B cell (primary cell): ENCODE results near the gene DUSP1. TPM values are rescaled to one million over a fixed set of nuclear protein-coding genes. Genes with fewer than 3 reads are reported as not detected.

Source experiments
- ATAC-seq: fragments of 200-7000 bp; cut with Tn5 transposase; one replicate; pipeline ENCODE4 v1.10.0; 2021; ENCODE audit warnings: low read depth, mild to moderate bottlenecking, moderate number of reproducible peaks, moderate library complexity
- CTCF ChIA-PET: fragments of 350-600 bp; sonication (Branson Sonifier 250); formaldehyde crosslinking; loops from one replicate; lab custom pipeline; 2021; ENCODE audit warnings: antibody characterized with exemption, inconsistent platforms; lab: Charles Lee
- POLR2A ChIA-PET: fragments of 350-600 bp; sonication (Branson Sonifier 250); formaldehyde crosslinking; loops from one replicate; lab custom pipeline; 2021; ENCODE audit warnings: antibody characterized with exemption; lab: Charles Lee
- DNase-seq: peaks from one replicate; pipeline ENCODE4 v3.0.0; 2013
- H2AFZ ChIP-seq: 2 replicates; pipeline ENCODE4 v1.6.1; 2012; ENCODE audit warnings: mild to moderate bottlenecking, low read depth, low read length; ENCODE audit not compliant: insufficient read depth, poor library complexity, severe bottlenecking
- H3K27ac ChIP-seq, 2 donors: 1 replicate in 1 of 2; 2 replicates in 1 of 2; pipeline ENCODE4 v1.5.1; 2012 to 2013; ENCODE audit warnings: low read length in 2 of 2, mild to moderate bottlenecking in 2 of 2, moderate library complexity in 1 of 2
- H3K27me3 ChIP-seq, 4 experiments: fragments of 200-600 bp in 1 of 4; sonication (generic) in 1 of 4; replicated peaks in 1 of 4; 1 replicate in 2 of 4; 2 replicates in 2 of 4; pipeline versions ENCODE4 v1.6.1 to v1.7.0; 2013 to 2016; ENCODE audit warnings: low read length in 3 of 4, mild to moderate bottlenecking in 2 of 4, mixed read lengths in 1 of 4, moderate library complexity in 1 of 4; ENCODE audit not compliant: insufficient read depth in 4 of 4, control insufficient read depth in 3 of 4; ENCODE audit errors: control extremely low read depth in 1 of 4
- H3K36me3 ChIP-seq, 2 experiments: replicated peaks in 1 of 2; 1 replicate in 1 of 2; 2 replicates in 1 of 2; pipeline versions ENCODE4 v1.6.1 to v1.7.1; 2013; ENCODE audit warnings: low read length in 1 of 2; ENCODE audit not compliant: insufficient read depth in 2 of 2, control insufficient read depth in 1 of 2; ENCODE audit errors: control extremely low read depth in 1 of 2, extremely low read depth in 1 of 2
- H3K4me1 ChIP-seq, 2 donors: fragments of 200-600 bp in 1 of 2; sonication (generic) in 1 of 2; 1 replicate in 1 of 2; 2 replicates in 1 of 2; pipeline versions ENCODE4 v1.5.1 to v1.6.1; 2013 to 2017; ENCODE audit warnings: low read length in 2 of 2; ENCODE audit not compliant: control insufficient read depth in 2 of 2, insufficient read depth in 2 of 2
- H3K4me2 ChIP-seq: replicated peaks from 2 replicates; pipeline ENCODE3; 2012; ENCODE audit warnings: mild to moderate bottlenecking, low read depth, low read length; ENCODE audit not compliant: poor library complexity, severe bottlenecking
- H3K4me3 ChIP-seq, 5 experiments: fragments of 200-600 bp in 1 of 5; sonication (generic) in 1 of 5; 1 replicate in 3 of 5; 2 replicates in 2 of 5; pipeline versions ENCODE4 v1.5.1 to v1.7.0; 2011 to 2016; ENCODE audit warnings: low read length in 4 of 5, mild to moderate bottlenecking in 4 of 5, low read depth in 2 of 5, control low read depth in 1 of 5, moderate library complexity in 1 of 5; ENCODE audit not compliant: insufficient read depth in 1 of 5; ENCODE audit errors: control extremely low read depth in 1 of 5, extremely low read depth in 1 of 5
- H3K79me2 ChIP-seq: fragments of 200-600 bp; sonication (generic); one replicate; pipeline ENCODE4 v1.6.0; 2016; ENCODE audit warnings: low read length; ENCODE audit not compliant: control insufficient read depth, insufficient read depth
- H3K9ac ChIP-seq: fragments of 200-600 bp; sonication (generic); 2 replicates; pipeline ENCODE4 v1.6.1; 2017; ENCODE audit warnings: mild to moderate bottlenecking, low read length, moderate library complexity
- H3K9me3 ChIP-seq, 3 donors: one replicate each; pipeline versions ENCODE4 v1.6.1 to v1.7.1; 2013; ENCODE audit warnings: low read length in 2 of 3; ENCODE audit not compliant: control insufficient read depth in 2 of 3, insufficient read depth in 1 of 3; ENCODE audit errors: control extremely low read depth in 1 of 3
- H4K20me1 ChIP-seq: 2 replicates; pipeline ENCODE4 v1.6.0; 2012; ENCODE audit warnings: mild to moderate bottlenecking, low read length; ENCODE audit not compliant: insufficient read depth, control insufficient read depth, poor library complexity, severe bottlenecking
- H3K27ac Mint-ChIP-seq: one replicate; pipeline ENCODE4 v1.8.0; 2021; ENCODE audit warnings: mixed read lengths
- H3K27me3 Mint-ChIP-seq: one replicate; pipeline ENCODE4 v1.8.0; 2021; ENCODE audit warnings: mixed read lengths
- H3K4me1 Mint-ChIP-seq: one replicate; pipeline ENCODE4 v1.8.0; 2021; ENCODE audit warnings: mixed read lengths
- H3K4me3 Mint-ChIP-seq: one replicate; pipeline ENCODE4 v1.8.0; 2021; ENCODE audit warnings: mixed read lengths
- H3K9me3 Mint-ChIP-seq: one replicate; pipeline ENCODE4 v1.8.0; 2022; ENCODE audit warnings: mixed read lengths; ENCODE audit not compliant: insufficient read depth
- EZH2 ChIP-seq: IDR thresholded peaks from 2 replicates; pipeline ENCODE4 v1.6.1; 2012; ENCODE audit warnings: borderline replicate concordance, low read depth, mild to moderate bottlenecking, moderate library complexity, low read length; ENCODE audit not compliant: insufficient read depth, poor library complexity, severe bottlenecking
- WGBS: methylation state at CpG from one replicate; pipeline ENCODE4 v1.1.5; 2013; ENCODE audit warnings: missing lambda C conversion rate; ENCODE audit not compliant: insufficient coverage; 5-methylcytosine and 5-hydroxymethylcytosine counted together
- intact Hi-C: fragments of 100-400 bp; cut with micrococcal nuclease; formaldehyde crosslinking; loops from one replicate; pipeline ENCODE4 v1.10.0; 2022
- polyA plus RNA-seq: library from polyadenylated mRNA; depleted of rRNA; stranded (reverse); fragments of >200 nt; gene quantifications from 2 replicates; pipeline ENCODE4 v1.2.3, GENCODE V29; 2012
- total RNA-seq, 2 donors: library from RNA; stranded (reverse); fragments of 120-200 nt in 1 of 2; gene quantifications; 1 replicate in 1 of 2; 2 replicates in 1 of 2; pipeline versions ENCODE4 v1.2.3 to v1.2.4, GENCODE V29; 2013 to 2022
- TF ChIP-seq, protein P1 (sequence below): fragments of 200-600 bp; IDR thresholded peaks from one replicate; pipeline ENCODE4 v1.8.0; 2022; ENCODE audit warnings: antibody characterized with exemption, mild to moderate bottlenecking

DUSP1 gene
- total and polyA plus RNA-seq, 2 donors (not counting 1 experiment from before 2014, with no cell fraction given): 71.2 to 4,228 TPM

DNA sequence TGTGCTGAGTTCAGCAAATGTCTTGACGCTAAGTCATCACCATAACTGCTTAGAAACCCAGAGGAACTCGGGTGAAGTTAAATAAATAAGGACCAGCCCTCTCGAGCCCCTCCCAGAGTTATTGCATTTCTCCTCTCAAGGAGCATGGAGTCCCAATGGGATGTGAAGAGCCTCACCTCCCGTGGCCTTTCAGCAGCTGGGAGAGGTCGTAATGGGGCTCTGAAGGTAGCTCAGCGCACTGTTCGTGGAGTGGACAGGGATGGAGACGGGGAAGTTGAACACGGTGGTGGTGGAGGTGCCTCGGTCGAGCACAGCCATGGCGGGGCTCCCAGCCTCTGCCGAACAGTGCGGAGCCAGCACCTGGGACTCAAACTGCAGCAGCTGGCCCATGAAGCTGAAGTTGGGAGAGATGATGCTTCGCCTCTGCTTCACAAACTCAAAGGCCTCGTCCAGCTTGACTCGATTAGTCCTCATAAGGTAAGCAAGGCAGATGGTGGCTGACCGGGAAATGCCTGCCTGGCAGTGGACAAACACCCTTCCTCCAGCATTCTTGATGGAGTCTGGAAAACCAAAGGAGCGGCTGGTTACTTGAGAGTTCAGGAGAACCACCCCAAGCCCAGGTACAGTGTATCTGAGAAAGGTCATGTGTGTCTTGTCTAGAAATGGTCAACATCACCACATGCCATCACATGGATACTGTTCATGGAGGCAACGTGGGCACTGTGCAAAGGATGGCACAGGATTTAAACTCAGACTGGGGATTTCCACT, 2.2 kb downstream of the DUSP1 start:
- ChIA-PET POLR2A (interaction anchor here (4.6 kb wide), 1 partner anchor 67 kb away, joined by 52 read pairs; the partner anchor contains the start of gene ERGIC1), CTCF (interaction anchor here (1.2 to 5.0 kb wide), 6 partner anchors 9 to 162 kb away, joined by 3 to 90 read pairs (median 46); partner anchors contain the start of gene ERGIC1)
- Histone ChIP-seq H3K9me3 (no peaks in the 10 kb centered on the region), H4K20me1 (peaks cover 30% of the 10 kb centered on the region), H3K36me3 (peaks cover 6 to 28% of the 10 kb centered on the region in 2 experiments), H2AFZ (no peak overlapping the region), H3K9ac (peak overlapping the region; percentile 100), H3K4me1 (peaks cover 41 to 59% of the 10 kb centered on the region in 2 donors), H3K79me2 (peaks cover 19% of the 10 kb centered on the region), H3K27me3 (no peaks in the 10 kb centered on the region), H3K4me2 (peak overlapping the region; percentile 98), H3K27ac (peak overlapping the region; percentile 100), H3K4me3 (peak overlapping the region in 4 of 5 experiments; percentile 84 to 99 (median 94))
- 97% methylated on average over 15 of the region's 20 CpGs for WGBS
- DNase-seq (peak; percentile 56), ATAC-seq (no peak)
- H3K27ac Mint-ChIP-seq: peak overlapping the region; percentile 96
- intact Hi-C loops: loop anchor here (10.0 kb wide), 1 partner anchor 846 kb away; the partner anchor contains the start of gene BOD1
- no peaks in the 10 kb centered on the region for H3K9me3 Mint-ChIP-seq
- peaks cover 73% of the 10 kb centered on the region for H3K4me1 Mint-ChIP-seq
- H3K27me3 Mint-ChIP-seq: no peaks in the 10 kb centered on the region
- TF ChIP-seq, protein P1, sequence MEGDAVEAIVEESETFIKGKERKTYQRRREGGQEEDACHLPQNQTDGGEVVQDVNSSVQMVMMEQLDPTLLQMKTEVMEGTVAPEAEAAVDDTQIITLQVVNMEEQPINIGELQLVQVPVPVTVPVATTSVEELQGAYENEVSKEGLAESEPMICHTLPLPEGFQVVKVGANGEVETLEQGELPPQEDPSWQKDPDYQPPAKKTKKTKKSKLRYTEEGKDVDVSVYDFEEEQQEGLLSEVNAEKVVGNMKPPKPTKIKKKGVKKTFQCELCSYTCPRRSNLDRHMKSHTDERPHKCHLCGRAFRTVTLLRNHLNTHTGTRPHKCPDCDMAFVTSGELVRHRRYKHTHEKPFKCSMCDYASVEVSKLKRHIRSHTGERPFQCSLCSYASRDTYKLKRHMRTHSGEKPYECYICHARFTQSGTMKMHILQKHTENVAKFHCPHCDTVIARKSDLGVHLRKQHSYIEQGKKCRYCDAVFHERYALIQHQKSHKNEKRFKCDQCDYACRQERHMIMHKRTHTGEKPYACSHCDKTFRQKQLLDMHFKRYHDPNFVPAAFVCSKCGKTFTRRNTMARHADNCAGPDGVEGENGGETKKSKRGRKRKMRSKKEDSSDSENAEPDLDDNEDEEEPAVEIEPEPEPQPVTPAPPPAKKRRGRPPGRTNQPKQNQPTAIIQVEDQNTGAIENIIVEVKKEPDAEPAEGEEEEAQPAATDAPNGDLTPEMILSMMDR: no peak
- no peak for TF ChIP-seq EZH2
- H3K4me3 Mint-ChIP-seq: peak overlapping the region; percentile 92
